K562 (cell line): ENCODE results near the gene ARL6IP4. TPM values are rescaled to one million over a fixed set of nuclear protein-coding genes. Genes with fewer than 3 reads are reported as not detected.

ENCODE experiments used
- EP400 ChIP-seq: fragments of 450-650 bp; IDR thresholded peaks from 2 replicates; pipeline ENCODE4 v1.6.1; 2017; ENCODE audit warnings: antibody characterized with exemption, mild to moderate bottlenecking, moderate library complexity
- FOXP1 ChIP-seq: sonication (generic); formaldehyde crosslinking; IDR thresholded peaks from 2 replicates; pipeline ENCODE4 v1.8.0; 2022; ENCODE audit warnings: mild to moderate bottlenecking, missing genetic modification reagents
- FUS ChIP-seq: fragments of 200-400 bp; formaldehyde crosslinking; optimal IDR thresholded peaks from 2 replicates; pipeline ENCODE3; 2017; ENCODE audit warnings: low read depth, low read length
- HMGN3 ChIP-seq: IDR thresholded peaks from 2 replicates; pipeline ENCODE4 v1.6.1; 2011; ENCODE audit warnings: borderline replicate concordance, low read depth, mild to moderate bottlenecking, mixed read lengths, low read length; ENCODE audit not compliant: insufficient read length; ENCODE audit errors: extremely low read depth
- MTA1 ChIP-seq: fragments of 450-650 bp; IDR thresholded peaks from 2 replicates; pipeline ENCODE4 v1.6.1; 2017; ENCODE audit warnings: borderline replicate concordance
- PCBP1 ChIP-seq: fragments of 200-400 bp; formaldehyde crosslinking; IDR thresholded peaks from 2 replicates; pipeline ENCODE4 v1.6.1; 2018; ENCODE audit warnings: mild to moderate bottlenecking, low read depth, low read length; ENCODE audit not compliant: poor library complexity, severe bottlenecking
- SOX6 ChIP-seq: fragments of 450-650 bp; IDR thresholded peaks from 2 replicates; pipeline ENCODE4 v1.6.1; 2014; ENCODE audit warnings: mild to moderate bottlenecking
- THAP12 ChIP-seq: fragments of 250-450 bp; sonication (Bioruptor Pico); IDR thresholded peaks from 2 replicates; pipeline ENCODE4 v1.9.0; 2021; ENCODE audit warnings: mild to moderate bottlenecking, inconsistent platforms
- ZNF707 ChIP-seq: fragments of 250-450 bp; sonication (Bioruptor Pico); conservative IDR thresholded peaks from 2 replicates; pipeline ENCODE4 v1.8.0; 2022; ENCODE audit warnings: inconsistent platforms, mild to moderate bottlenecking, moderate library complexity
- ZNF75A ChIP-seq: fragments of 450-650 bp; formaldehyde crosslinking; IDR thresholded peaks from 2 replicates; pipeline ENCODE4 v1.4.0; 2020; ENCODE audit warnings: mild to moderate bottlenecking
- polyA plus RNA-seq, 8 experiments: library from polyadenylated mRNA; depleted of rRNA in 4 of 8; stranded (reverse) in 5 of 8; unstranded in 3 of 8; fragments of >200 nt; fragmentation: Nextera tagmentation in 2 of 8; fragmentation: Illumina TruSeq in 1 of 8; extraction: Ambion mirVana in 2 of 8; extraction: Trizol in 1 of 8; gene quantifications; 2 replicates each; pipeline versions ENCODE4 v1.2.1 to v1.2.3, GENCODE V29; 2011 to 2014; ENCODE audit warnings: inconsistent platforms in 1 of 8, missing spikeins in 1 of 8
- total RNA-seq, 7 experiments: library from RNA; depleted of rRNA in 6 of 7; stranded (reverse); fragments of >200 nt in 6 of 7; fragmentation: Illumina TruSeq in 2 of 7; extraction: Trizol in 2 of 7; gene quantifications; 2 replicates each; pipeline versions ENCODE4 v1.2.1 to v1.2.3, GENCODE V29; 2011 to 2021; ENCODE audit warnings: low replicate concordance in 1 of 7
- TF ChIP-seq, protein P1 (sequence below): fragments of 250-450 bp; sonication (Bioruptor Pico); IDR thresholded peaks from 2 replicates; pipeline ENCODE4 v1.8.0; 2022; ENCODE audit warnings: inconsistent platforms
- TF ChIP-seq, protein P2 (sequence below): fragments of 450-650 bp; formaldehyde crosslinking; IDR thresholded peaks from 2 replicates; pipeline ENCODE4 v1.4.0; 2020; ENCODE audit warnings: mild to moderate bottlenecking, moderate library complexity
- TF ChIP-seq, protein P3 (sequence below), 3 experiments: fragments of 200-800 bp in 1 of 3; fragments of 250-450 bp in 1 of 3; fragments of 450-650 bp in 1 of 3; sonication (Bioruptor Pico) in 1 of 3; sonication (Bioruptor generic) in 1 of 3; formaldehyde crosslinking in 1 of 3; IDR thresholded peaks; 2 replicates each; pipeline versions ENCODE4 v1.6.1 to v1.8.0; 2016 to 2022; ENCODE audit warnings: mild to moderate bottlenecking in 2 of 3, missing genetic modification characterization in 2 of 3, missing compliant biosample characterization in 1 of 3, moderate library complexity in 1 of 3
- TF ChIP-seq, protein P4 (sequence below): fragments of 450-650 bp; formaldehyde crosslinking; conservative IDR thresholded peaks from 2 replicates; pipeline ENCODE4 v1.4.0; 2022; ENCODE audit warnings: mild to moderate bottlenecking, missing genetic modification characterization

ARL6IP4 gene
- total and polyA plus RNA-seq, 9 of the 15 experiments (the other 6 are each of a cell fraction or from before 2014, with no cell fraction given), result 2.4 to 255 (median 151) TPM

- TF ChIP-seq ZNF707 (CRISPR knock-in tag) (no peak), MTA1 (no peak), FOXP1 (CRISPR knock-in tag) (peak; percentile 19; the same call in 1 of the 2 replicates), HMGN3 (peak; percentile 64), FUS (peak; percentile 35), EP400 (peak; percentile 62; the same call in 1 of the 2 replicates), SOX6 (0 out of 2 replicates have a peak, but pooled peaks have one; percentile 46), PCBP1 (peak; percentile 72), ZNF75A (CRISPR knock-in tag) (0 out of 2 replicates have a peak, but pooled peaks have one; percentile 37), THAP12 (CRISPR knock-in tag) (peak; percentile 15; the same call in 1 of the 2 replicates)
- TF ChIP-seq, protein P1, sequence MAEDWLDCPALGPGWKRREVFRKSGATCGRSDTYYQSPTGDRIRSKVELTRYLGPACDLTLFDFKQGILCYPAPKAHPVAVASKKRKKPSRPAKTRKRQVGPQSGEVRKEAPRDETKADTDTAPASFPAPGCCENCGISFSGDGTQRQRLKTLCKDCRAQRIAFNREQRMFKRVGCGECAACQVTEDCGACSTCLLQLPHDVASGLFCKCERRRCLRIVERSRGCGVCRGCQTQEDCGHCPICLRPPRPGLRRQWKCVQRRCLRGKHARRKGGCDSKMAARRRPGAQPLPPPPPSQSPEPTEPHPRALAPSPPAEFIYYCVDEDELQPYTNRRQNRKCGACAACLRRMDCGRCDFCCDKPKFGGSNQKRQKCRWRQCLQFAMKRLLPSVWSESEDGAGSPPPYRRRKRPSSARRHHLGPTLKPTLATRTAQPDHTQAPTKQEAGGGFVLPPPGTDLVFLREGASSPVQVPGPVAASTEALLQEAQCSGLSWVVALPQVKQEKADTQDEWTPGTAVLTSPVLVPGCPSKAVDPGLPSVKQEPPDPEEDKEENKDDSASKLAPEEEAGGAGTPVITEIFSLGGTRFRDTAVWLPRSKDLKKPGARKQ (CRISPR knock-in tag), result no peak
- TF ChIP-seq, protein P2, sequence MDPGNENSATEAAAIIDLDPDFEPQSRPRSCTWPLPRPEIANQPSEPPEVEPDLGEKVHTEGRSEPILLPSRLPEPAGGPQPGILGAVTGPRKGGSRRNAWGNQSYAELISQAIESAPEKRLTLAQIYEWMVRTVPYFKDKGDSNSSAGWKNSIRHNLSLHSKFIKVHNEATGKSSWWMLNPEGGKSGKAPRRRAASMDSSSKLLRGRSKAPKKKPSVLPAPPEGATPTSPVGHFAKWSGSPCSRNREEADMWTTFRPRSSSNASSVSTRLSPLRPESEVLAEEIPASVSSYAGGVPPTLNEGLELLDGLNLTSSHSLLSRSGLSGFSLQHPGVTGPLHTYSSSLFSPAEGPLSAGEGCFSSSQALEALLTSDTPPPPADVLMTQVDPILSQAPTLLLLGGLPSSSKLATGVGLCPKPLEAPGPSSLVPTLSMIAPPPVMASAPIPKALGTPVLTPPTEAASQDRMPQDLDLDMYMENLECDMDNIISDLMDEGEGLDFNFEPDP (CRISPR knock-in tag), result 0 out of 2 replicates have a peak, but pooled peaks have one; percentile 19
- TF ChIP-seq, protein P3, sequence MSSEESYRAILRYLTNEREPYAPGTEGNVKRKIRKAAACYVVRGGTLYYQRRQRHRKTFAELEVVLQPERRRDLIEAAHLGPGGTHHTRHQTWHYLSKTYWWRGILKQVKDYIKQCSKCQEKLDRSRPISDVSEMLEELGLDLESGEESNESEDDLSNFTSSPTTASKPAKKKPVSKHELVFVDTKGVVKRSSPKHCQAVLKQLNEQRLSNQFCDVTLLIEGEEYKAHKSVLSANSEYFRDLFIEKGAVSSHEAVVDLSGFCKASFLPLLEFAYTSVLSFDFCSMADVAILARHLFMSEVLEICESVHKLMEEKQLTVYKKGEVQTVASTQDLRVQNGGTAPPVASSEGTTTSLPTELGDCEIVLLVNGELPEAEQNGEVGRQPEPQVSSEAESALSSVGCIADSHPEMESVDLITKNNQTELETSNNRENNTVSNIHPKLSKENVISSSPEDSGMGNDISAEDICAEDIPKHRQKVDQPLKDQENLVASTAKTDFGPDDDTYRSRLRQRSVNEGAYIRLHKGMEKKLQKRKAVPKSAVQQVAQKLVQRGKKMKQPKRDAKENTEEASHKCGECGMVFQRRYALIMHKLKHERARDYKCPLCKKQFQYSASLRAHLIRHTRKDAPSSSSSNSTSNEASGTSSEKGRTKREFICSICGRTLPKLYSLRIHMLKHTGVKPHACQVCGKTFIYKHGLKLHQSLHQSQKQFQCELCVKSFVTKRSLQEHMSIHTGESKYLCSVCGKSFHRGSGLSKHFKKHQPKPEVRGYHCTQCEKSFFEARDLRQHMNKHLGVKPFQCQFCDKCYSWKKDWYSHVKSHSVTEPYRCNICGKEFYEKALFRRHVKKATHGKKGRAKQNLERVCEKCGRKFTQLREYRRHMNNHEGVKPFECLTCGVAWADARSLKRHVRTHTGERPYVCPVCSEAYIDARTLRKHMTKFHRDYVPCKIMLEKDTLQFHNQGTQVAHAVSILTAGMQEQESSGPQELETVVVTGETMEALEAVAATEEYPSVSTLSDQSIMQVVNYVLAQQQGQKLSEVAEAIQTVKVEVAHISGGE (CRISPR knock-in tag; IDR thresholded peaks at IDR 0.05), result peak; percentile 93 to 99 (median 98)
- TF ChIP-seq, protein P4, sequence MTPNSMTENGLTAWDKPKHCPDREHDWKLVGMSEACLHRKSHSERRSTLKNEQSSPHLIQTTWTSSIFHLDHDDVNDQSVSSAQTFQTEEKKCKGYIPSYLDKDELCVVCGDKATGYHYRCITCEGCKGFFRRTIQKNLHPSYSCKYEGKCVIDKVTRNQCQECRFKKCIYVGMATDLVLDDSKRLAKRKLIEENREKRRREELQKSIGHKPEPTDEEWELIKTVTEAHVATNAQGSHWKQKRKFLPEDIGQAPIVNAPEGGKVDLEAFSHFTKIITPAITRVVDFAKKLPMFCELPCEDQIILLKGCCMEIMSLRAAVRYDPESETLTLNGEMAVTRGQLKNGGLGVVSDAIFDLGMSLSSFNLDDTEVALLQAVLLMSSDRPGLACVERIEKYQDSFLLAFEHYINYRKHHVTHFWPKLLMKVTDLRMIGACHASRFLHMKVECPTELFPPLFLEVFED (CRISPR knock-in tag), result peak; percentile 90
Measured at GRCh38 chr12:122980183-122981035, at the start of gene ARL6IP4 (continued).
